Medulla oblongata (tissue), 1 donor: ENCODE data around the gene SMIM44.
"Not testable (repeated sequence)": the region's sequence is repeated elsewhere in the genome, so short reads cannot be mapped to it uniquely, and the experiment has no call there.

Experiments
- DNase-seq: peaks from one replicate; pipeline ENCODE4 v3.0.0-alpha.2; 2015; ENCODE audit errors: extremely low spot score

Gene SMIM44

GRCh38 chr19:3483226-3483628 is at the start of gene SMIM44:
TSS of gene SMIM44 (minus strand) at chr19:3483441. CDS start at chr19:3483403, 38 bp downstream.
- DNase-seq, result no peak

GRCh38 chr19:3533033-3533432 is 49.8 kb upstream of the SMIM44 start:
- DNase-seq, result no peak

GRCh38 chr19:3532154-3532786 is 49.0 kb upstream of the SMIM44 start:
- DNase-seq, result no peak

- DNase-seq, result no peak
Observed at GRCh38 chr19:3531716-3532115, 48.5 kb upstream of the SMIM44 start.

- no peak for DNase-seq
Observed at GRCh38 chr19:3530389-3530788, 47.1 kb upstream of the SMIM44 start.

GRCh38 chr19:3529299-3529698 is 46.1 kb upstream of the SMIM44 start:
- DNase-seq, result not testable (repeated sequence)

GRCh38 chr19:3528539-3529211 is 45.4 kb upstream of the SMIM44 start:
- DNase-seq, result no peak

GRCh38 chr19:3528080-3528479 is 44.8 kb upstream of the SMIM44 start:
- DNase-seq, result no peak

- no peak for DNase-seq
Observed at GRCh38 chr19:3527238-3527910, 44.1 kb upstream of the SMIM44 start.

- DNase-seq, result no peak
Observed at GRCh38 chr19:3526507-3527237, 43.4 kb upstream of the SMIM44 start.

GRCh38 chr19:3524904-3525451 is 41.7 kb upstream of the SMIM44 start:
- no peak for DNase-seq

GRCh38 chr19:3524078-3524842 is 41.0 kb upstream of the SMIM44 start:
- no peak for DNase-seq

GRCh38 chr19:3523361-3524077 is 40.3 kb upstream of the SMIM44 start:
- no peak for DNase-seq

GRCh38 chr19:3522421-3523360 is 39.5 kb upstream of the SMIM44 start:
- no peak for DNase-seq

- DNase-seq, result no peak
Observed at GRCh38 chr19:3521104-3521445, 37.8 kb upstream of the SMIM44 start.

GRCh38 chr19:3520166-3521103 is 37.2 kb upstream of the SMIM44 start:
- no peak for DNase-seq

- no peak for DNase-seq
Observed at GRCh38 chr19:3519126-3519525, 35.9 kb upstream of the SMIM44 start.

GRCh38 chr19:3518659-3519058 is 35.4 kb upstream of the SMIM44 start:
- no peak for DNase-seq
